Suppressor macrophage (primary cell): Measurements from ENCODE around the gene TRAF1.
"Not testable (repeated sequence)": the region's sequence is repeated elsewhere in the genome, so short reads cannot be mapped to it uniquely, and the experiment has no call there.

Experiments
- DNase-seq, 4 experiments: peaks; one replicate each; pipeline ENCODE4 v3.0.0-alpha.2; 2020 to 2022
- total RNA-seq, 17 experiments: gene quantifications; one replicate each; lab custom pipeline; 2026; ENCODE audit warnings: mixed read lengths in 6 of 17, inconsistent platforms in 3 of 17; lab: John Stamatoyannopoulos, UW

The TRAF1 gene, protein sequence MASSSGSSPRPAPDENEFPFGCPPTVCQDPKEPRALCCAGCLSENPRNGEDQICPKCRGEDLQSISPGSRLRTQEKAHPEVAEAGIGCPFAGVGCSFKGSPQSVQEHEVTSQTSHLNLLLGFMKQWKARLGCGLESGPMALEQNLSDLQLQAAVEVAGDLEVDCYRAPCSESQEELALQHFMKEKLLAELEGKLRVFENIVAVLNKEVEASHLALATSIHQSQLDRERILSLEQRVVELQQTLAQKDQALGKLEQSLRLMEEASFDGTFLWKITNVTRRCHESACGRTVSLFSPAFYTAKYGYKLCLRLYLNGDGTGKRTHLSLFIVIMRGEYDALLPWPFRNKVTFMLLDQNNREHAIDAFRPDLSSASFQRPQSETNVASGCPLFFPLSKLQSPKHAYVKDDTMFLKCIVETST
- total RNA-seq: 14.7 to 3,537 (median 36.4) reads per million in 17 experiments

DNA sequence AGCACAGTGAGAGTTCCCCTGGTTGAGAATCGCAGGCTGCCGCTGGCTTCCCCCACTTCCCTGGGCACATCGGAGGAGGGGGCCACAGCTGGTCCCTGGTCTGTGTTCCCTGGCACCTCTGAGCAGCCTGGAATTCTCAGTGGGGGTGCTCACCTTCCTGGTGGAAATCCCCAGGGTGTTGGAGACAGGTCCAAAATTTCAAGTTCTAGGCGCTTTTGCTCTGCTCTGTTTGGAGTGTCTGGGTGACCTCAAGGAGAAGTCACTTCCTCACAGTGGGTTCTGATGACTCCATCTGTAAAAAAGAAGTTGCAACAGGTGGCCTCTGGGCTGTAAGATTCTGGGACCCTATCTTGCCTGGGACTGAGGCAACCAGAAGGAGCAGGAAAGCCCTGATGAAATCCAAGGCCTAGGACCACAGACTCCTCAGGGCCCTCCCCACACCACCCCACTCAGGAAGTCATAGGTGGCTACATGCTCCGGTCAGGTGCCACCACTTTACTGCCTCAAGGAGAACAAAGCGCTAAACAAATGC lies at the start of gene TRAF1:
TRAF1 (minus strand) TSS at position 400 of the 532 bp plus-strand sequence. CDS start 721 bp downstream, outside the sequence.
- DNase-seq: peak; percentile 54 to 81 (median 70)

DNA sequence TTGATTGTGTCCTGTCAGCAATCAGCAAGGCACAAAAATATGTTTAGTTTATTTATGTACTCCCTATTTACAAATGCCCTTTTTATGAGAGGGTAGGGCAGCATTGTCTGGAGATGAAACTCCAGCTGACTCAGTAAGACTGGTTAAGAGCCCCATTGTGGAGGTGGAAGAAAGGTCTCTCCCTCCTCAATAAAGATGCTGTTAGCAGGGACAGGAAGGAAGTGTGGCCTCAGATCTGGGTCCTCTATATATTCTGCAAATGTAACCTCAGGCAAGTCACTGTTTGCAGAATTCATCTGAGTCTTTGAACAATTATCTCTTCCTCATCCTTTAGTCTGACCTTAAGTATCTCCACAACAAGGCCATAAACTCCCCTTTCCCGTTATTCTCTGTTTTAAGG lies 48.3 kb upstream of the TRAF1 start:
- DNase-seq: no peak

DNA sequence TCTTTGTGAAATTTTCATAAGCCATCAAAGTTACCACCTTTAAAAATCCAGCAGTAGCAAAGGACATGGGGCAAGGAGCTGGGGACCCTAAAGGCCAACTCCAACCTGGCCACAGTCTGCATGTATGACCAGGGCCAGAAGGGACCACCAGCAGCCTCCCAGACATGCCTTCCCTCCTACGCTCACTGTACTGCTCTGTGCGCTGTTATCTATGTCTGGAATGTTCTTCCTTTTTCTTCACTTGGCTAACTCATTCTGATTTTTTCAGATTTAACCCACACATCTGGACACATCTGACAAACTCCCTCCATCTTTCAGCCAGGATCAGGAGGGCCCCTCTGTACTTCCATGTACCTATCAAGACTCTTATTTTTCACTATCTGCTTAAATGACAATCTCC lies 47.6 kb upstream of the TRAF1 start:
- no peak for DNase-seq

DNA sequence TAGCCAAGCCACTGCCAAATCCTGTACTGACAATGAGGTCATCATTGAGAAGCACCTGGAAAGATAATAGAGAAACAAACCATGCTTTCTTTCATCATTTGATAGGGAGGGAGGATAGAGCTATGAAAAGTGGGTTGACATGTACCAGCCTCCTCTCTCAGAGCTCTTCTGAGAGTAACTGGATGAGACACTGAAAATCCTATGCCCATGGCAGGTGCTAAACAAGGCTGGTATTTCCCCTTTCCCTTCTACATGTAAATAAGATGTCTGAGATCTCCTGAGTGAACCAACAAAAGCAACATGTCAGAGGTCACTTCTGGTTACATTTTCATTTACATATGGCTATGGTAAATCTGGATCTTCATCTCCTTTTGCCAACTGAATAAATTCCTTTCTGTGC lies 45.3 kb upstream of the TRAF1 start:
- DNase-seq: no peak

DNA sequence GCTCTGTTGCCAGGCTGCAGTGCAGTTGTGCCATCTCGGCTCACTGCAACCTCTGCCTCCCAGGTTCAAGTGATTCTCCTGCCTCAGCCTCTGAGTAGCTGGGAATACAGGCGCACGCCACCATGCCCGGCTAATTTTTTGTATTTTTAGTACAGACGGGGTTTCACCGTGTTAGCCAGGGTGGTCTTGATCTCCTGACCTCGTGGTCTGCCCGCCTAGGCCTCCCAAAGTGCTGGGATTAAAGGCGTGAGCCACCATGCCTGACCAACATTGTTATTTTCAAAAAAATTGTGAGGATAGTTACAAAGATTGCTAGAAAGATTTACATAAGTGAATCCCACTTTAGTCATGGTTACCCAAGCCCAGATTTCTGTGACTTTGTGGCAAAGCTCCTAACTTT lies 44.9 kb upstream of the TRAF1 start:
- DNase-seq: not testable (repeated sequence)

DNA sequence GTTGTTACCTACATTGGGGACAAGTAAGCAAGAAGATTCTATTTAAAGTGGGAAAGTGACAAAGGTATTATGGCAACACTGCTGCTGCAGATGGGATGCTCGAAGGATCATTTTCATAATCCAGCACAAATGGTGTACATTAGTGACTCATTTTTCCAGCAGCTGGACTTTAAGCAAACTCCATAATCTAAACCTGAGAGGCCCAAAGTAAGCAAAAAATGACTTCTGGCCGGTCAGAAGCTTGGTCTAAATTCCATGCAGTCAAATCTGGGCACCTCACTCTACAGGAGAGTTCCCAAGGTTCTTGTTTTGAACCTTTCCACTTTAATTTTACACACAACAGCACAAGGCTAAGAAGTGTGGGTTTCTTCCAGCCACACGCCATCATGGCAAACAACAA lies 43.6 kb upstream of the TRAF1 start:
- DNase-seq: no peak

DNA sequence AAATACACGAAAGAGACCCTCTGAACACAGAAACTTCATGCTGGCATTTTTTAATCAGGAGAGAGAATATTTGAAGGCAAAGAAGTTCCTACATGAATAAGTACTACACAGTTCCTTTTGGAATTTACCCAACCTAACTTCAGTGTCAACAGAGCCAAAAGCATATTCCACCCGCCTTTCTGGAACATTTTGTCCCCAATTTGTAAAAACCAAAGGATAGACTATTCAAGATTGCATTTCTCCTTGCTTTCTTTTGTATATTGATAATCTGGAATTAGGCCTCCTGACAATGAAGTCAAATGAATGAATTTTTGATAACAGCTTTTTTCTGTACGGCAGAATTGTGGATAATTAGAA lies 39.4 kb upstream of the TRAF1 start:
- DNase-seq: no peak

DNA sequence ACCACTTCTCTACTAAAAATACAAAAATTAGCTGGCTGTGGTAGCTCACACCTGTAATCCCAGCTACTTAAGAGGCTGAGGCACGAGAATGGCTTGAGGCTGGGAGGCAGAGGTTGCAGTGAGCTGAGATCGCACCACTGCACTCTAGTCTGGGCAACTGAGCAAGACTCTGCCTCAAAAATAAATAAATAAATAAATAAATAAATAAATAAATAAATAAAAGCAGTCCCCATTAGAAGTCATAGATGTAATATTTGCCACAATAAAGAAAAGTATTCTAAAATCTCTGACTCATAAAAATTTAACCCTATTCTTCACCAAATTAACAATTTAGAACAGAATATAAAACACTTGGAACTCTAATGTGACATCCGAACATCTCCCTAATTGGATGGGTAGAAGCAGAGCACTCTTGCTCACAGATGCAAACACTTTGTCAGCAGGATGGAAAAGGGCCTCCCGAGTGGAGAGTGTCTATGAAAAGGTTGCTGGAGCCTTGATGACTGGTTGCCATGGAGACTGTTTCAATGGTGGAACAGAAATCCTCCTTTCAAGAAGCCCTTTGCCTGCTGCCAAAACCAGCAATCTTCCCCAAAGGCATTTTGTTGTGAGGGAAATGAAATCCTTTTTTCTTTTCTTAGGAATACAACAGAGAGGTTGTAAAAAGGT lies 38.9 kb upstream of the TRAF1 start:
- DNase-seq: no peak

DNA sequence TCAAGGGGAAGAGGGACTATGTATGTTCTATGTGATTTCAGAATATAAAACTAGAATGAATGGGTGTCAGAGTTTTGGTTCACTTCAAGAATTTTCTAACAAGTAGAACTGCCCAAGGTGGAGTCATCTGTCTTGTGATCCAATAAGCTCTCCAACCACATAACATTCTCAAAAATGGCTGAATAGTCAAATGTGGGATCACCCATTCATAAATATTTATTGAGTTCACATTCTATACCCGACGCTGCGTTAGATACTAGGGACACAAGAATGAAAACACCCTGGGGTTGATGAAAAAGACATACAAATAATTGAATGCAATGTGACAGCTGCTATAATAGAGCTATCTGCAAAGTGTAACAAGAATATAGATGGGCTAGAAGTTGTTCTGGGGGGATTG lies 35.3 kb upstream of the TRAF1 start:
- DNase-seq: no peak

DNA sequence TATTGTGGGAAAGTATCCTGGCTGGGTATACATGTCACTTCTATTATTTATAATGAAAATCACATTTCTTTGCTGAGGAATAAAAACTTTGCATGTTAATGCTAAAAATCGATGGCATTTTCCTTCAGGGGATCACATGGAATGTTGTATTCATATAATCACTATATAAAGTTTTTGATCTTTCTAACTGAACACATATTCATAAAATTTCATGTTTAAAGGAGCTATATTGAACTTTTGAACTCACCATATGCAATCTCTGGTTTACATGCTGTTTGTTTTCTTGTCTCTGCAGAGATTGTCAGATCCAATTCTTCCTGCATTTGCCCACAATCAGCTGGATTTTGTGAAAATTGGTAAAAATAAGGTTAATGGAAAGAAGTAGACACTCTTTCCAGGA lies 33.4 kb upstream of the TRAF1 start:
- DNase-seq: no peak

DNA sequence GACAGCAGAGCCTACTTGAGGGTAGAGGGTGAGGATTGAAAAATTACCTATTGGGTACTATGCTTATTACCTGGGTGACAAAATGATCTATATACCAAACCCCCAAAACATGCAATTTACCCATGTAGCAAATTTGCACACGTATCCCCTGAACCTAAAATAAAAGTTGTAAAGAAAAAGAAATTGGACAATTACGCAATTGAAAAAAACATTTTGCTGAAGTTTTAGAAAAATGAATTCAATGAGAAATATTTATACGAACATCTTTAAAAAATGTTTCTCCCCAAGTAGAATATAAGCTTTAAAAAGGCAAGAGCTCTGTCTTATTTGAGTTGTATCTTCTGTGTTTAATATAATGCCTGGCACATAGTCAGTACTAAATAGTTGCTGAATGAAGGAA lies 30.3 kb upstream of the TRAF1 start:
- no peak for DNase-seq

DNA sequence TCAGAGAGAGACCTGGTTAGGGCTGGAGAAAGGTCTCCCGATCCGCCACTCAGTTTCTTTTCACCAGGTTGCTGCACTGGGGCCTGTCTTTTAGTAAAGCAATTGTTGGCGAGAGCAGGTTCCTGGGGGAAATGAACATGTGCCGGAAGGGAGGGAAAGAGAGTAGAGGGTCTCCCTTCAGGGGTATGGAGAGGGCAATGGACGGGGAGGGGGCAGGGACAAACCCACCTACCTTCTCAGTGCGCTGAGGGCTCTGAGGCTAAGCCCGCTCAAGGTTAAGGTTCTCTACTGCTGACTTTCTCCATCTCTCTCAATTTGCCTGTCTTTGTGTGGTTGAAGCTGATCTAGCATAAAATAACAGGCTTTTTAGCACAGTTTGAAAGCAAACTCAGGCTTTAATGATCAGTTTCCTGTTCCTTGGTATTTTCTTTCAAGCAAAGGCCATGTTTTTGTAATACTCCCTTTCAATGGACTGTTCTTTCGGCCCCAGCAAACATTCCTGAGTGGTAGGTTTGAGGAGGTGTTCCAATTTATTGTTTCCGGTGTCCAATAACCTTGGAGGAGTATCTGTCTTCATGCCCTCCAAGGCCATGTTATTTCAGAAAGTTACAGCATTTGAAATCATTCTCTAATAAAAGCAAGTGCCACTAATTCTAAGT lies 25.5 kb upstream of the TRAF1 start:
- DNase-seq: no peak

DNA sequence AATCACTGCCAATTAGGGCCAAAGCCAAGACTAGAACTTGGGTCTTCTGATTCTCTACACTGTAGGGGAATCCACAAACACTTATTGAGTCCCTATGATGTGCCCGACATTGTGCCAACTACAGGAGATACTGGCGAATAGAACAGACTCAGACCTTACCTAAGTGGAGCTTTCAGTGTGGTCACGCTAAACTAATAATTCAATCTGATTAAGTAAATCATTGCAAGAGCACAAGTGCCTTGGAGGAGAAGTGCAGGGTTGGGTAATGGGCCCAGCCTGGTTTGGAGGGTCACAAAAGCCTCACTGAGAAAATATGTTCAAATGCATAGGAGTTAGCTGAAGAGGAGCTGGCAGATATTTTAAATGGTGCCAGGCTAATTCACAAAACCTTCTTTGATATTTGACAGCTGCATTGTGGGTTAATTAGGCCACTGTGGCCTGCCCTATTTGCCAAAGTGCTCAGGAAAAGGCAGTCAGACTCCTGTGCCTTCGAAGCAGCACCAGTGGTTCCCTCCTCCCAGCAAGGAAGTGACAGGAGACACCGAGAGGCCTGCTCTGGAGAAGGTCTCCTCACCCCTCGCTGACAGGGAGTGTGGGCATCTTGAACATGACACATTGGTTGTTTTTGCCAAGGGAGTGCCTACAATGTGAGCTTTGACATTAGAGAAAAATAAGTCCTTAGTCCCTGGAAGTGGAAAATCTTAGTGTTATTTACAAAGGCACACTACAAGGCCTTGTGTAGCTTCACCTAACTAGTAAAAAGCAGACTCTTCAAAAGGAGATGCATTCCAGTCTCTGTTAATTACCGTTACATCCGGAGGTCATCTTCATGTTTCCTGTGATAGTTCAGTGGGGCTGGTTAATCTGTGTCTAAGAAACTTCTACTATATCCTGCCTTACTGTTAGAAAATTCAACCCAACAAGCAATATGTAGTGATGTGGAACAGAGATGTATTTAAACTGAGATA lies 24.1 kb upstream of the TRAF1 start:
- no peak for DNase-seq

DNA sequence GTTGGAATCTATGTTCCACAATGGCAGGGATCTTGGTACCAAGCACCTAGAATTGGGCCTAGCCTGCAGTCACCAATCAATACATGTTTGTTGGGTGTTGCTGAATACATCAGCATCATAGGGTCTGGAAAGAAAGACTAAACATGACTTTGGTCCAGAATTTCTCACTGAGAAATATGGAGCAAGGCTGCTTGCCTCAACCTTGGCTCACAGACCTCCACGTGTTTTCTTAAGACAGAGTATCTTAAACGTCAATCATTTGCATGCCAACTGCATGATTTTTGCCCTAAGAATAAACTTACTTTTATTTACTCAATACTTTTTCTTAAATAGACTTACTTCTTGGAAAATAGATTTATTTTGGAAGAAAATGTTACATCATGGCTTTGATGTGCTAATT lies 22.7 kb upstream of the TRAF1 start:
- no peak for DNase-seq

DNA sequence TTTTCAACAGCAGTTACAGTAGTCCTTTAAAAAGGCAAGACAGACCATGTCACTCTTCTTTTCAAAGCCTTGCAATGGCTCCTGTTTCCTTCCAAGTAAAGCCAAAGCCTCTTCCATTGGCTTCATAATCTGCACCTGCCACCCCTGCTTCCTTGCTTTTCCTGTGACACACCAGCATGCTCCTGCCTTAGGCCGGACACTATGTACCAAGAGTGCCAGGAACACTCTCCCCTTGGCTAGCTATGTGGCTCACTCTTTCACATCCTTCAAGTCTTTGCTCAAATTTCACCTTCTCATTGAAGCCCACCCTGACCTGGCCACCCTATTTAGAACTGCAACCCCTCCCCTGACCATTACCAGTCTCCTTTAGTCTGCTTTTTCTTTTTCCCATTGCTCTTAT lies 22.2 kb upstream of the TRAF1 start:
- no peak for DNase-seq

DNA sequence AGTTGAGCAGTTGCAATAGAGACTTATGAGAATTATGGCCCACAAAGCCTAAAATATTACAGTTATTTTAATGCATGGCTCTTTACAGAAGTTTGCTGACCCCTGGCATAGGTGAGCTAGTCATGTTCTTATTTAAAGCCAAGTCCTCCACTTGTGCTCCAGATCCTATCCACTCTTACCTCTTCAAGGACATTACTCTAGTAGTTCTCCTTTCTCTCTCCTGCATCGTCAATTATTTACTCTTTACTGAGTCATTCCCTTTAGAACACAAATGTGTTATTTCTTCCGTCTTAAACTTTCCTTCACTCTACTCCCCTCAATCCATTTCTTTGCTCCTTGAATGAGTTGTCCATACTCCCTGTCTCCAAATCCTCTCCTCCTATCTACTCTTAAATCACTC lies 20.6 kb upstream of the TRAF1 start:
- no peak for DNase-seq

DNA sequence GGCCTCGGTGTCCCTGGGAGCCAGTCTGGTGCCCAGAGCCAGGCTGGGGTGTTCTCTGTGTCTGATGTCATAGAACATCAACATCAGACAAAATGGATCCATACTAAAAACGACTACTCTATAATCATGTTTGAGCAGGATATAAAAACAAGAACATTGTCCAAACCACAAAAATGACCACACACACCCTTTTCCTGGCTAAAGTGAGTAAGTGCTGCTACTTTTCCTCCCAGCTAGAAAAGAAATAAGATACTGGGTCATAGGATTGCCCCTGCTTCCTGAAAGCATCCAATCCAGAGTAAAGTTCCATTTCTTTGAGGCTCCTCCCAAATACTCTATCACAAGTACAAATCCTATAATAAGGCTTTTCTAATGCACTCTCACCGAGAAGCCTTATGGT lies 19.7 kb upstream of the TRAF1 start:
- DNase-seq: no peak

DNA sequence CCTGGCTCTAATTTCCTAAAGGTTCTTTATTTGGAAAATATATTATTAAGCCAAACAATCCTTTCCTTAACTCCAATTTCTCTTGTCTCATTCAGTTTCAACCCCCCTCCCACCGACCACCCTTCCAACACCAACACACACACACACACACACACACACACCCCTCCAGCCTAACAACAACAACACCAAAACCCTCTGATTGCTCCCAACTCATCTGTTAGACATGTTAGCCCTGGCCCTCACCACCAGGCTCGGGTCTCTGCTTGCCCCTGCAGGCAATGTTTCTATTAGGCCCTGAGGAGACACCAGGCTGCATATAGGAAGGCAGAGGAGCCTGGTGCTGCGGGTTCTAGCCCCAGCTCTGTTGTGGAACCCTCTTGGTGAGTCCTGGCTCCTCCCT lies 18.4 kb upstream of the TRAF1 start:
- DNase-seq: no peak

DNA sequence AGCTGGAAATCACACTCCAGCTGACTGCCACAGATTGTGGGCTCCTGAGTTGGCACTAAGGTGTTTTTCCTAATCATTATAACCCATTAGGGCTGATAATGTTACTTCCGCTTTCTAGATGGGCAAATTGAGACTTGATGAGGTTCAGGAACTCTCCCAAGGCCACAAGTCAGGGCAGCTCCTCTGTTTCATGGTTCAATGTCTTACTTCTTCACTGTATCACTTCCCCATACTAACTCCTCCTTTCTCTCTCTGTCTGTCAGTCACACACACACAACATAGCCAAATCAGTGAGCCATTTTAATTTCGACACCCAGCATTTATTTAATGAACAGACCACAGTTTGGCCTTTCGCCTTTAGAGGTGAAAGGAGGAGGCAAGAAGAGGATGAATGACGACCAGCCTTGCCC lies 17.8 kb upstream of the TRAF1 start:
- peak; percentile 35 to 77 (median 60) for DNase-seq

DNA sequence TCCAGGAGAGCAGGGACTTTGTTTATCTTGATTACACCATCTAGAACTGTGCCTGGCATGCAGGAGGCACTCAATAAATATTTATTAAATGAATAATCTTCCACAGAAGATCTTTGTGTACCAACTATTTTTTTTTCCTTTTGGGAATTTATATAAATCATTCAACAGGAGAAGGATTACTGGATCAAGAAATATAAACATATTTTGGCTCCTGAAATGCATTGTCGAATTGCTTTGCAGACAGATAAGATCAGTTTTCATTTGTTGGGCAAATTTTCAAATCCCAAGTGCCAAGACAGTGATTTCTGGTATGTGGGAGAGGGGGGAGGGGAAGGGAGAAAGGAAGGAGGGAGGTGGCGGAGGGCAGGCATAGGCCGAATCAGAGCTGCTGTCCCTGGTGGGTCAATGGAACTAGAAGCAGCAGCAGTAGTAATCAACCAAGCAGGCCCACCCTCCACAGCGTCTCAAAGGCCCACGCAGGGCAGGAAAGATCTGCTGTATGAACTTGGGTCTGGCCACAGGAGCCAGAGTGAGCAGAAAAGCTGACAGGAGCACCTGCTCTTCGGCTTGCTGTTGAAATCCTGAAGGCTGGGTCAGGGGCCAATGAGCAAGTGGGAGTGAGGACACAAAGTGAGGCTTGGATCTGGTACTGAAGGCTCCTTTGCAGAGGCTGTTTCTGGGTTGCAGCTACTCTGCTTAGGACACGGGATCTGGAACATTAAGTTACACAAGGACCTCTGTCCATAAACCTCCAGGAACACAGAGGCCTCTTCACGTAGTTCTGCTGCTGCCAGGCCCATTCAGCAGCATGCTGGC lies 15.8 kb upstream of the TRAF1 start:
- DNase-seq: no peak

DNA sequence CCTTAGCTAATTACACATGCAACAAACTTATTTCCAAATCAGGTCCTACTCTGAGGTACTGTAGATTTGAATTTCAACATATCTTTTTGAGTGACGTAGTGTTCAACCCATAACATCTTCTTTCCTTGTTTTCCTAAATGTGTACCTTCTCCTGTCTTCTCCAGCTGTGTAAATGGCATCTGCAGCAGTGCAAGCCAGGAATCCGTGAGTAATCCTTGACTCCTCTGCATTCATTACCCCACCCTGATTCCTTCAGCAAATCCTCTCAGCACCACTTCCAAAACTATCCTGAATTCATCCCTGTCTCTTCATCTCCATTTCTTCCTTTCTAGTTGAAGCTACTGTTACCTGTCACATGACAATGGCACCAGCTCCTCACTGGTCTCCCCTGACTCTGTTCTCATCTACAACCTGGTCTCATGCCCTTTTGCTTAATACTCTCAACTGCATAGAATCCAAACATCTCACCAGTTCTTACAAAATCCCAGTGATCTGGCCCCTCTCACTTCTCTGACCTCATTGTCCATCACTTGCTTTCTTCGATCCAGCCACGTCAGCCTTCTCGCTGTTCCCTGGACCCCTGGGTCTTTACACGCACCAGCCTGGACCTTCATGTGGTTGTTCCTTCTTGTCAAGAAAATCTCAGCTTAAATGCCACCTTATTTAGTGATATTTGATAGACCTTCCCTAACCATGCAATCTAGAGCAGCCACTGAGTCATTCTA lies 14.6 kb upstream of the TRAF1 start:
- no peak for DNase-seq
